Adrenal gland (tissue), 12 donors: ENCODE data around the gene FHDC1. TPM values are rescaled to one million over a fixed set of nuclear protein-coding genes. Genes with fewer than 3 reads are reported as not detected.
A peak's percentile ranks its signal among the peaks of the same experiment; 100 is the strongest.

ENCODE experiments used
- DNase-seq, 7 donors: peaks; one replicate each; pipeline ENCODE4 v3.0.0-alpha.2; 2019 to 2020
- H3K27ac ChIP-seq, 5 donors: fragments of 200-600 bp; sonication (generic) in 4 of 5; 1 replicate in 3 of 5; 2 replicates in 2 of 5; pipeline versions ENCODE4 v1.5.1 to v1.8.0; 2016 to 2020; ENCODE audit warnings: mild to moderate bottlenecking in 1 of 5
- H3K27me3 ChIP-seq: fragments of 200-600 bp; 2 replicates; pipeline ENCODE4 v1.8.0; 2021
- H3K36me3 ChIP-seq, 2 donors: fragments of 200-600 bp; replicated peaks in 1 of 2; 1 replicate in 1 of 2; 2 replicates in 1 of 2; pipeline versions ENCODE4 v1.5.1 to v1.8.0; 2018 to 2022
- H3K4me1 ChIP-seq, 2 donors: fragments of 200-600 bp; replicated peaks in 1 of 2; 1 replicate in 1 of 2; 2 replicates in 1 of 2; pipeline versions ENCODE4 v1.5.1 to v1.8.0; 2018 to 2021
- H3K4me3 ChIP-seq, 4 donors: fragments of 200-600 bp; sonication (generic) in 3 of 4; one replicate each; pipeline ENCODE4 v1.5.1; 2016 to 2018
- H3K9me3 ChIP-seq, 3 donors: fragments of 200-600 bp; sonication (generic) in 1 of 3; replicated peaks in 1 of 3; 1 replicate in 2 of 3; 2 replicates in 1 of 3; pipeline versions ENCODE4 v1.5.1 to v1.8.0; 2016 to 2021
- CTCF ChIP-seq, 6 experiments: fragments of 450-650 bp in 4 of 6; fragments of 200-600 bp in 2 of 6; sonication (generic) in 1 of 6; IDR thresholded peaks; 1 replicate in 5 of 6; 2 replicates in 1 of 6; pipeline versions ENCODE4 v1.5.1 to v1.8.0; 2016 to 2021; ENCODE audit warnings: antibody characterized with exemption in 6 of 6, mild to moderate bottlenecking in 2 of 6, moderate library complexity in 1 of 6
- POLR2A ChIP-seq, 2 donors: fragments of 450-650 bp; IDR thresholded peaks; one replicate each; pipeline ENCODE4 v1.6.1; 2017; ENCODE audit warnings: antibody characterized with exemption in 2 of 2, mild to moderate bottlenecking in 2 of 2, moderate library complexity in 1 of 2
- WGBS, 4 donors: extraction: QIAGEN DNeasy Blood & Tissue Kit in 2 of 4; methylation state at CpG; one replicate each; pipeline versions ENCODE4 v1.1.5 to v1.1.7; 2013 to 2017; 5-methylcytosine and 5-hydroxymethylcytosine counted together
- intact Hi-C, 2 donors: fragments of 100-400 bp; cut with DNase I; formaldehyde crosslinking; loops; one replicate each; pipeline versions ENCODE4 v1.14.1 to v1.15.0; 2022 to 2023
- polyA plus RNA-seq, 3 donors: library from polyadenylated mRNA; stranded (reverse); fragments of 200-250 nt in 2 of 3; fragments of 350-450 nt in 1 of 3; fragmentation: Illumina TruSeq in 1 of 3; extraction: RNeasy Lipid Tissue Mini Kit (QIAGEN cat#74804) in 1 of 3; gene quantifications; one replicate each; pipeline ENCODE4 v1.2.3, GENCODE V29; 2013 to 2014
- total RNA-seq, 9 donors: library from RNA; depleted of rRNA in 4 of 9; stranded (reverse); fragments of >200 nt in 4 of 9; fragments of 120-200 nt in 1 of 9; fragmentation: NEBNext Ultra II Directional in 1 of 9; extraction: Animal tissue kit (Norgen Biotek cat#: 25700) in 1 of 9; gene quantifications; one replicate each; pipeline versions ENCODE4 v1.1.0 to v1.2.4, GENCODE V29; 2013 to 2023
- donor health status: healthy with polysubstance abuse.
- donor health status: Bipolar disorder and iron deficiency.
- donor health status: DM: yes; HTN: yes; CAD: no.
- donor health status: DM: no; HTN: no; CAD: no.
- donor health status: DM: no; HTN: no; CAD: no.
- donor health status: DM: yes; HTN: yes; CAD: no.

The FHDC1 gene
- total and polyA plus RNA-seq, 12 donors: 0.09 to 1.2 (median 0.36) TPM

- Histone ChIP-seq H3K27ac (no peak overlapping the region), H3K36me3 (no peaks in the 10 kb centered on the region), H3K4me3 (no peak overlapping the region), H3K4me1 (no peaks in the 10 kb centered on the region), H3K27me3 (no peaks in the 10 kb centered on the region), H3K9me3 (no peaks in the 10 kb centered on the region)
- DNase-seq: peak in 4 of 7 donors; percentile 14 to 43 (median 30)
- intact Hi-C loops: no loop called here
- 77 to 86% (median 83%) methylated on average over 3 to 4 of the region's 4 CpGs for WGBS, 4 donors
- TF ChIP-seq POLR2A (IDR thresholded peaks at IDR 0.05): no peak
- TF ChIP-seq CTCF (IDR thresholded peaks at IDR 0.05): no peak
Measured at GRCh38 chr4:152988721-152989553, 52.8 kb downstream of the FHDC1 start.

DNA sequence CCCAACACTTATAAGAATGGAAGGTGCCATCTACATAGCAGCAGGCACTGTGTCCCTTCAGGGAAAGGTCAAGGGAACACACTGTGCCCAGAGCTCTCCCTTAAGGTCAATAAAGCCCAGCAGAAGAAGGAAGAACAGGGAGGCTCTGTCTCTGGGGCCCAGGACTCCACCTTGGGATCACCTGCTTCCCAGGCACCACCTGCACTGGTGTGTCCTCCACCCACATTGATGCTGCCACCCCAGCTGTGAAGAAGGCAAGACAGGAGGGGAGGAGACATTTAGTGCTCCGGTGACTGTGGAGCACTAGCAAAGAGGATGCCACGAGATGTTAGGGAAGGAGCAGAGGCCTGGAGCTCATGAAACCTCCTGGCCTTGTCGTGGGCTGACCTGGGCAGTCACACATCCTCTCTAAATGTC is 53.4 kb downstream of the FHDC1 start:
- H3K4me1 ChIP-seq: no peaks in the 10 kb centered on the region
- no peaks in the 10 kb centered on the region for H3K9me3 ChIP-seq
- H3K36me3 ChIP-seq: no peaks in the 10 kb centered on the region
- TF ChIP-seq POLR2A (IDR thresholded peaks at IDR 0.05): no peak
- no peak for TF ChIP-seq CTCF (IDR thresholded peaks at IDR 0.05)
- DNase-seq: no peak
- H3K4me3 ChIP-seq: no peak overlapping the region
- H3K27ac ChIP-seq: no peak overlapping the region
- intact Hi-C loops: no loop called here
- no peaks in the 10 kb centered on the region for H3K27me3 ChIP-seq
- WGBS, 4 donors: 43 to 100% (median 82%) methylated on average over 2 to 3 of the region's 3 CpGs

- no peaks in the 10 kb centered on the region for H3K9me3 ChIP-seq
- WGBS, 4 donors: 58 to 89% (median 87%) methylated on average over 4 to 8 of the region's 8 CpGs
- no peak overlapping the region for H3K27ac ChIP-seq
- no peaks in the 10 kb centered on the region for H3K36me3 ChIP-seq
- DNase-seq: no peak
- intact Hi-C loops: no loop called here
- no peak overlapping the region for H3K4me3 ChIP-seq
- H3K27me3 ChIP-seq: no peaks in the 10 kb centered on the region
- TF ChIP-seq POLR2A (IDR thresholded peaks at IDR 0.05) (no peak), CTCF (IDR thresholded peaks at IDR 0.05) (no peak)
- no peaks in the 10 kb centered on the region for H3K4me1 ChIP-seq
Measured at GRCh38 chr4:152990471-152991131, 54.5 kb downstream of the FHDC1 start.

DNA sequence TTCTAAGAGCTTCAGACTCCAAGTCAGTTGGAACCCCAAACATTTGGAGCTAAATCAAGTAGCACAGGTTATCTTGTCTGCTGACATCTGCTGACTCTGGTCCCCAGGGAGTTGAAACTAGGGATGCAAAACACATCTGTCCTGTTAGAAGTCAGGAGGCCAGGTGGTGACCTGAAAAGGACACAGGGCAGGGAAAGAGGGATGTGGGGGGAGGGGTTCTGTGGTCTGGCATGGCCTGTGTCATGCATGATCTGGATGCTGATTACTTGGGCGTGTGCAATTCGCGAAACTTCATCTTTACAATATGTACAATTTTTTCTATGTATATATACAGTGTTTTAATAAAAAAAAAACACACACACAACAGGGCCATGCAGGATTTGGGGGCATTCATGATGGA is 55.3 kb downstream of the FHDC1 start:
- intact Hi-C loops: no loop called here

More for the DNA sequence above, 55.3 kb downstream of the FHDC1 start:
- H3K27me3 ChIP-seq: no peaks in the 10 kb centered on the region
- no peak overlapping the region for H3K27ac ChIP-seq
- H3K4me1 ChIP-seq: no peaks in the 10 kb centered on the region
- no peak for TF ChIP-seq POLR2A (IDR thresholded peaks at IDR 0.05)
- TF ChIP-seq CTCF (IDR thresholded peaks at IDR 0.05): no peak
- WGBS, 4 donors: 71 to 93% (median 75%) methylated on average over 3 of the region's 3 CpGs
- H3K4me3 ChIP-seq: no peak overlapping the region
- no peak for DNase-seq
- no peaks in the 10 kb centered on the region for H3K9me3 ChIP-seq
- no peaks in the 10 kb centered on the region for H3K36me3 ChIP-seq
